Activated naive CD8-positive, alpha-beta T cell (primary cell): ENCODE data around the gene EXOC6B.
"Not testable (repeated sequence)": the region's sequence is repeated elsewhere in the genome, so short reads cannot be mapped to it uniquely, and the experiment has no call there.

Experiments used
- H3K27ac Mint-ChIP-seq: one replicate; pipeline ENCODE4 v1.8.0; 2021; ENCODE audit warnings: mixed read lengths
- H3K27me3 Mint-ChIP-seq: one replicate; pipeline ENCODE4 v1.8.0; 2021; ENCODE audit warnings: mixed read lengths
- H3K36me3 Mint-ChIP-seq: one replicate; pipeline ENCODE4 v1.8.0; 2021; ENCODE audit warnings: mixed read lengths
- H3K4me1 Mint-ChIP-seq: one replicate; pipeline ENCODE4 v1.8.0; 2021; ENCODE audit warnings: low read depth, mixed read lengths
- H3K4me3 Mint-ChIP-seq: one replicate; pipeline ENCODE4 v1.8.0; 2021; ENCODE audit warnings: mild to moderate bottlenecking, mixed read lengths
- H3K9me3 Mint-ChIP-seq: one replicate; pipeline ENCODE4 v1.8.0; 2021; ENCODE audit warnings: low read depth, mixed read lengths

EXOC6B gene

GRCh38 chr2:72573232-72573631, 252.6 kb downstream of the EXOC6B start:
- peaks cover 12% of the 10 kb centered on the region for H3K36me3 Mint-ChIP-seq
- H3K4me3 Mint-ChIP-seq, result no peak overlapping the region
- H3K27ac Mint-ChIP-seq, result no peak overlapping the region
- H3K27me3 Mint-ChIP-seq, result no peaks in the 10 kb centered on the region
- no peaks in the 10 kb centered on the region for H3K9me3 Mint-ChIP-seq
- no peaks in the 10 kb centered on the region for H3K4me1 Mint-ChIP-seq

DNA sequence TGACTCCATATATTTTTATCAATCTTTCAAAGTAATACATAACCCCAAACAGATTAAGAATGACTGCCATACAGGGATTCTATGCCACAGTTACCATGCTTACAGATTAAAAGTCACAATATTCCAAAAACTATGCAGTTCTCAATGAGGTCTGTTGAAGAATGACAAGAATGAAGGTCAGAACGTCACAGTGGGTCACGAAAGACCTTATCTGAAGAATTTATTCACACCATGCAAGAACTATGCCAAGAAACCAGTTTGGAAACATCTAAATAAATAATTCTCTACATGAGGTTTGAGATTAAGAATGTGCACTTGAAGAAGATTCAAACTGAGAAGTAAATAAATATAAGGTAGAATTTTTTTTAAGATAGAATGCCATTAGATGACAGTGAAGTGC, 253.3 kb downstream of the EXOC6B start:
- no peaks in the 10 kb centered on the region for H3K9me3 Mint-ChIP-seq
- H3K27ac Mint-ChIP-seq, result no peak overlapping the region
- H3K36me3 Mint-ChIP-seq, result peaks cover 12% of the 10 kb centered on the region
- no peaks in the 10 kb centered on the region for H3K4me1 Mint-ChIP-seq
- no peaks in the 10 kb centered on the region for H3K27me3 Mint-ChIP-seq
- no peak overlapping the region for H3K4me3 Mint-ChIP-seq

GRCh38 chr2:72570413-72570812, 255.4 kb downstream of the EXOC6B start:
- Mint-ChIP-seq H3K36me3 (peaks cover 11% of the 10 kb centered on the region), H3K4me1 (no peaks in the 10 kb centered on the region), H3K27ac (no peak overlapping the region), H3K27me3 (no peaks in the 10 kb centered on the region), H3K9me3 (no peaks in the 10 kb centered on the region), H3K4me3 (no peak overlapping the region)

GRCh38 chr2:72562451-72563153, 263.2 kb downstream of the EXOC6B start:
- Mint-ChIP-seq H3K36me3 (peaks cover 13% of the 10 kb centered on the region), H3K4me1 (peaks cover 8% of the 10 kb centered on the region), H3K27ac (no peak overlapping the region), H3K9me3 (no peaks in the 10 kb centered on the region), H3K27me3 (no peaks in the 10 kb centered on the region), H3K4me3 (no peak overlapping the region)

DNA sequence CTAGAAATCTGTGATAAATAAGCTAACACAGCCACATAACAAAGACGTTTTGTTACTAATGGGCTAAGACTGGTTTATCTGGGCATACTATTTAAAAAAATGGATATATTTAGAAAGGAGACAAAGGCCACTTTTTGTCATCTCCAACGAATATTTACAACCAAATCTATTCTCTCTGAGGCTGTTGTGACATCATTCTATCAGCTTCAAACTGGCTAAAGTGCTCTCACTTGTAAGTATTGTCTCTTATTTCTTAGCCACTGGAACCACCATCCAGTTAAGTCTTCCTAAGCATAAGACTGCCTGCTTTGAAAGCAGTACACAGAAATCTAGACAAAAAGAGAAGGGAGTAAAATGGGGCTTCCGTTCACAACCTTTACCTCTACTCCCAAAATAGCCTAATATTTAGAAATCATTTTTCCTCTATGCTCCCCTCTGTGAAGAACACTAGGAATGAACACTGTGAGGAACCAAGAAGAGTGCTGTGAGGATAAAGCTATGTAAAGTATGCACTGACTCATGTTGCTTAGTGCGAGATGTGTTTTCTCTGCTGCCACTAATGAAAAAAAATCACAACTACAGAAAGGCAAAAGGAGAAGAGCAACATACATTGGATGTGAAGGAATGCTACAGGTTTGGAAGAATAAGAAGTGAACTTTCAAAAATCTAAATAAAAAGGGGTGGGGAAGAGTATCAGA, 264.1 kb downstream of the EXOC6B start:
- no peak overlapping the region for H3K4me3 Mint-ChIP-seq
- peaks cover 17% of the 10 kb centered on the region for H3K36me3 Mint-ChIP-seq
- no peaks in the 10 kb centered on the region for H3K27me3 Mint-ChIP-seq
- H3K27ac Mint-ChIP-seq, result no peak overlapping the region
- no peaks in the 10 kb centered on the region for H3K9me3 Mint-ChIP-seq
- peaks cover 8% of the 10 kb centered on the region for H3K4me1 Mint-ChIP-seq

DNA sequence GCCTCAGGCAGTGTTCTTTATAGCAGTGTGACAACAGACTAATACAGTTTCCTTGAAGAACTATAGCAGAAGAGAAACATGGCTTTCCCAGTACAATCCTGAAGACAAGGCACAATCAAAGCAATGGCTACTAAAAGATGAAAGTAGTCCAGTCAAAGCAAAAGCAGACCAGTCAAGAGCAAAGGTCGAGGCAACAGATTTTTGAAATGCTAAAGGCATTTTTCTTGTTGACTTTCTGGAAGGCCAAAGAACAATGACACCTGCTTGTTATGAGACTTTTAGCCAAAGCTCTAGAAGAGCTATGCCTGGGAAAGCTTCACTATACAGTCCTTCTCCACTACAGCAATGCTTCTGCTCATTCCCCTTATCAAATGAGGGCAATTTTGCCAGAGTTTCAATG, 269.9 kb downstream of the EXOC6B start:
- H3K4me3 Mint-ChIP-seq, result no peak overlapping the region
- H3K27ac Mint-ChIP-seq, result no peak overlapping the region
- no peaks in the 10 kb centered on the region for H3K4me1 Mint-ChIP-seq
- no peaks in the 10 kb centered on the region for H3K9me3 Mint-ChIP-seq
- H3K36me3 Mint-ChIP-seq, result peaks cover 24% of the 10 kb centered on the region
- no peaks in the 10 kb centered on the region for H3K27me3 Mint-ChIP-seq

- H3K36me3 Mint-ChIP-seq, result peaks cover 24% of the 10 kb centered on the region
- not testable (repeated sequence) for H3K27ac Mint-ChIP-seq, H3K4me3 Mint-ChIP-seq, H3K27me3 Mint-ChIP-seq, H3K9me3 Mint-ChIP-seq, H3K4me1 Mint-ChIP-seq
Measured at GRCh38 chr2:72555363-72555762, 270.5 kb downstream of the EXOC6B start.

GRCh38 chr2:72554910-72555309, 270.9 kb downstream of the EXOC6B start:
- not testable (repeated sequence) for H3K27me3 Mint-ChIP-seq, H3K9me3 Mint-ChIP-seq, H3K27ac Mint-ChIP-seq, H3K4me1 Mint-ChIP-seq, H3K4me3 Mint-ChIP-seq
- peaks cover 24% of the 10 kb centered on the region for H3K36me3 Mint-ChIP-seq

- H3K27me3 Mint-ChIP-seq, result no peaks in the 10 kb centered on the region
- H3K36me3 Mint-ChIP-seq, result peaks cover 23% of the 10 kb centered on the region
- no peak overlapping the region for H3K4me3 Mint-ChIP-seq
- H3K27ac Mint-ChIP-seq, result no peak overlapping the region
- no peaks in the 10 kb centered on the region for H3K4me1 Mint-ChIP-seq
- H3K9me3 Mint-ChIP-seq, result no peaks in the 10 kb centered on the region
Measured at GRCh38 chr2:72554381-72554780, 271.5 kb downstream of the EXOC6B start.

DNA sequence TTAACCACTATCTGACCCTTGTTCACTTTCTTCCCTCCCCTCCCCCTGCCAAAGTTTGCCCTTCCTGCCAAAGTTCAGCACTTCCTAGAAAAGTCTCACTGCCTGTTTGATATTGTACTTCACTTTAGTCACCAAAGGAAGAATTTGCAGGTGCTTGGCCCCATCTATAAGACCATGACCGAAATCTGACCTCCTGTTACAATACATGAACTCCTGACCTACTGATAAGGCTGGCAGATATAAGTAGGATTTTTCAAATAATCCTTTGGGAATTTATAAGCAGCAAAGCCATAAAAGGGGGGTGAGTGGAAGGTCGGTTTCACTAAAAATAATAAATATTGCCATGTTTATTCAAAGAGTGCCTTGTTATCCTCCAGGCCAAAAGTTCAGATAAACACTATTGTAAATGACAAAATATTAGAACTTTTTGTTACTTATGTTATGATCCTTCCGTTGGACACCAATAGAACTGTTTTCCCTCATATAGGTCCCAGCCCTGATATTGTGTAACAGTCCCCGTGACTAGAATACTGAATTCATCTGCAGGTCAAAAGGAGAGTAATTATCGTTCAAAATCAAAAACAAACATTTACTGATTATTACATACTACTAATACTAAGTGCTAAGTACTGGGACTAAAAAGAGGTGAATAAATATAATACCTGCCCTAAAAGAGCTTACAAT, 277.6 kb downstream of the EXOC6B start:
- no peaks in the 10 kb centered on the region for H3K27me3 Mint-ChIP-seq

GRCh38 chr2:72545790-72546189, 280.0 kb downstream of the EXOC6B start:
- no peaks in the 10 kb centered on the region for H3K9me3 Mint-ChIP-seq
- no peaks in the 10 kb centered on the region for H3K27me3 Mint-ChIP-seq
- H3K4me3 Mint-ChIP-seq, result no peak overlapping the region
- no peak overlapping the region for H3K27ac Mint-ChIP-seq
- H3K36me3 Mint-ChIP-seq, result peaks cover 17% of the 10 kb centered on the region
- no peaks in the 10 kb centered on the region for H3K4me1 Mint-ChIP-seq

More for the DNA sequence above, 277.6 kb downstream of the EXOC6B start:
- Mint-ChIP-seq H3K4me1 (no peaks in the 10 kb centered on the region), H3K9me3 (no peaks in the 10 kb centered on the region), H3K27ac (no peak overlapping the region), H3K36me3 (peaks cover 7% of the 10 kb centered on the region), H3K4me3 (no peak overlapping the region)

GRCh38 chr2:72544554-72544953, 281.3 kb downstream of the EXOC6B start:
- H3K27me3 Mint-ChIP-seq, result no peaks in the 10 kb centered on the region

GRCh38 chr2:72543497-72544216, 282.2 kb downstream of the EXOC6B start:
- H3K27ac Mint-ChIP-seq, result no peak overlapping the region
- H3K9me3 Mint-ChIP-seq, result no peaks in the 10 kb centered on the region
- no peak overlapping the region for H3K4me3 Mint-ChIP-seq
- peaks cover 17% of the 10 kb centered on the region for H3K36me3 Mint-ChIP-seq
- H3K27me3 Mint-ChIP-seq, result no peaks in the 10 kb centered on the region
- no peaks in the 10 kb centered on the region for H3K4me1 Mint-ChIP-seq

More at GRCh38 chr2:72544554-72544953, 281.3 kb downstream of the EXOC6B start:
- no peaks in the 10 kb centered on the region for H3K4me1 Mint-ChIP-seq
- no peak overlapping the region for H3K4me3 Mint-ChIP-seq
- no peak overlapping the region for H3K27ac Mint-ChIP-seq
- no peaks in the 10 kb centered on the region for H3K9me3 Mint-ChIP-seq
- H3K36me3 Mint-ChIP-seq, result peaks cover 18% of the 10 kb centered on the region

- H3K9me3 Mint-ChIP-seq, result no peaks in the 10 kb centered on the region
- H3K27ac Mint-ChIP-seq, result no peak overlapping the region
- no peak overlapping the region for H3K4me3 Mint-ChIP-seq
- H3K36me3 Mint-ChIP-seq, result peaks cover 20% of the 10 kb centered on the region
- H3K27me3 Mint-ChIP-seq, result no peaks in the 10 kb centered on the region
- no peaks in the 10 kb centered on the region for H3K4me1 Mint-ChIP-seq
Measured at GRCh38 chr2:72539071-72539552, 286.7 kb downstream of the EXOC6B start.

DNA sequence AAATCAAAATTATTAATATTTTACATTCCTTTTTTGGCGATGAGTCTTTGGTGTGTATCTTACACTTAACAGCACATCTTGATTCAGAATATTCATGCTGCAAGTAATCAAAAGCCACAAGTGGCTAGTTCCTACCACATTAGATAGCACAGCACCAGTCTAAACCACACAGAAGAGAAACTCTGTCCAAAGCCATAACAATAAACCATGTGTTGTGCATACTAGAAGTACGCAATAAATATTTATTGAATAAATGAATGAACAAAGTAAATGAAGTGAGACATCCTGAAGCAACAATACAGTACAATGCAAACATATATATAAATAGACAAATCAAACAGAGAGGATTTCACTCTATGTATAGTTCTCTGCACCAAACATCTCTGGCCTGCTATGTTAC, 287.3 kb downstream of the EXOC6B start:
- peaks cover 20% of the 10 kb centered on the region for H3K36me3 Mint-ChIP-seq
- no peaks in the 10 kb centered on the region for H3K4me1 Mint-ChIP-seq
- H3K9me3 Mint-ChIP-seq, result no peaks in the 10 kb centered on the region

More for the DNA sequence above, 287.3 kb downstream of the EXOC6B start:
- Mint-ChIP-seq H3K27ac (no peak overlapping the region), H3K4me3 (no peak overlapping the region), H3K27me3 (no peaks in the 10 kb centered on the region)
